ENCODE data around the gene CCL3.
"Not testable (repeated sequence)": the region's sequence is repeated elsewhere in the genome, so short reads cannot be mapped to it uniquely, and the experiment has no call there.

CCL3 gene

GRCh38 chr17:36120221-36120620 is 30.3 kb upstream of the CCL3 start:
- Histone ChIP-seq H4K20me1 (ENCODE audit: low read depth, low read length) (no peaks in the 10 kb centered on the region), H3K9ac (ENCODE audit: low read length) (no peak overlapping the region), H2AFZ (ENCODE audit: low read depth, low read length, severe bottlenecking) (no peak overlapping the region), H3K9me2 (replicated peaks; ENCODE audit: insufficient read depth, low read length) (no peaks in the 10 kb centered on the region), H3K27ac (ENCODE audit: low read depth, low read length) (no peak overlapping the region), H3K4me2 (ENCODE audit: low read depth, low read length, poor library complexity, severe bottlenecking) (no peak overlapping the region), H3K79me2 (ENCODE audit: insufficient read depth, low read length) (no peaks in the 10 kb centered on the region), H3F3A (ENCODE audit: insufficient read depth) (no peaks in the 10 kb centered on the region), H3K4me3 (ENCODE audit: insufficient read depth, low read length, poor library complexity, severe bottlenecking) (no peak overlapping the region), H3K9me3 (ENCODE audit: insufficient read depth, low read length) (peaks cover 6% of the 10 kb centered on the region), H3K27me3 (ENCODE audit: low read length) (no peaks in the 10 kb centered on the region), H3K36me3 (ENCODE audit: low read length) (no peaks in the 10 kb centered on the region)
- TF ChIP-seq EZH2phosphoT487 (conservative IDR thresholded peaks at IDR 0.05; ENCODE audit: low read length) (no peak), CTCF (IDR thresholded peaks at IDR 0.05; ENCODE audit: insufficient read depth, low read length, poor library complexity, severe bottlenecking) (no peak)

- H3K4me2 ChIP-seq (ENCODE audit: low read depth, low read length, poor library complexity, severe bottlenecking): no peak overlapping the region
- no peaks in the 10 kb centered on the region for H3F3A ChIP-seq (ENCODE audit: insufficient read depth)
- no peak overlapping the region for H2AFZ ChIP-seq (ENCODE audit: low read depth, low read length, severe bottlenecking)
- H3K9me2 ChIP-seq (replicated peaks; ENCODE audit: insufficient read depth, low read length): no peaks in the 10 kb centered on the region
- H3K36me3 ChIP-seq (ENCODE audit: low read length): no peaks in the 10 kb centered on the region
- no peaks in the 10 kb centered on the region for H3K9me3 ChIP-seq (ENCODE audit: insufficient read depth, low read length)
- H4K20me1 ChIP-seq (ENCODE audit: low read depth, low read length): no peaks in the 10 kb centered on the region
- H3K4me3 ChIP-seq (ENCODE audit: insufficient read depth, low read length, poor library complexity, severe bottlenecking): no peak overlapping the region
- no peak overlapping the region for H3K27ac ChIP-seq (ENCODE audit: low read depth, low read length)
- TF ChIP-seq CTCF (IDR thresholded peaks at IDR 0.05; ENCODE audit: insufficient read depth, low read length, poor library complexity, severe bottlenecking) (no peak), EZH2phosphoT487 (conservative IDR thresholded peaks at IDR 0.05; ENCODE audit: low read length) (no peak)
- no peak overlapping the region for H3K9ac ChIP-seq (ENCODE audit: low read length)
- no peaks in the 10 kb centered on the region for H3K79me2 ChIP-seq (ENCODE audit: insufficient read depth, low read length)
- H3K27me3 ChIP-seq (ENCODE audit: low read length): no peaks in the 10 kb centered on the region
These were observed 28.8 kb upstream of the CCL3 start for GRCh38 chr17:36118477-36119353.

- H3K4me2 ChIP-seq (ENCODE audit: low read depth, low read length, poor library complexity, severe bottlenecking): no peak overlapping the region
- TF ChIP-seq CTCF (IDR thresholded peaks at IDR 0.05; ENCODE audit: insufficient read depth, low read length, poor library complexity, severe bottlenecking) (no peak), EZH2phosphoT487 (conservative IDR thresholded peaks at IDR 0.05; ENCODE audit: low read length) (no peak)
- H2AFZ ChIP-seq (ENCODE audit: low read depth, low read length, severe bottlenecking): no peak overlapping the region
- no peaks in the 10 kb centered on the region for H3K27me3 ChIP-seq (ENCODE audit: low read length)
- H3K9ac ChIP-seq (ENCODE audit: low read length): no peak overlapping the region
- H4K20me1 ChIP-seq (ENCODE audit: low read depth, low read length): no peaks in the 10 kb centered on the region
- H3K4me3 ChIP-seq (ENCODE audit: insufficient read depth, low read length, poor library complexity, severe bottlenecking): no peak overlapping the region
- H3K79me2 ChIP-seq (ENCODE audit: insufficient read depth, low read length): no peaks in the 10 kb centered on the region
- H3K36me3 ChIP-seq (ENCODE audit: low read length): no peaks in the 10 kb centered on the region
- no peak overlapping the region for H3K27ac ChIP-seq (ENCODE audit: low read depth, low read length)
- H3K9me3 ChIP-seq (ENCODE audit: insufficient read depth, low read length): no peaks in the 10 kb centered on the region
- H3F3A ChIP-seq (ENCODE audit: insufficient read depth): no peaks in the 10 kb centered on the region
- no peaks in the 10 kb centered on the region for H3K9me2 ChIP-seq (replicated peaks; ENCODE audit: insufficient read depth, low read length)
These were observed 27.8 kb upstream of the CCL3 start for GRCh38 chr17:36117505-36118382.

GRCh38 chr17:36115649-36115977 is 25.7 kb upstream of the CCL3 start:
- H3K9ac ChIP-seq (ENCODE audit: low read length); H3K9me2 ChIP-seq (replicated peaks; ENCODE audit: insufficient read depth, low read length); H3K4me3 ChIP-seq (ENCODE audit: insufficient read depth, low read length, poor library complexity, severe bottlenecking); H4K20me1 ChIP-seq (ENCODE audit: low read depth, low read length); H2AFZ ChIP-seq (ENCODE audit: low read depth, low read length, severe bottlenecking); H3K27me3 ChIP-seq (ENCODE audit: low read length); H3K4me2 ChIP-seq (ENCODE audit: low read depth, low read length, poor library complexity, severe bottlenecking); H3F3A ChIP-seq (ENCODE audit: insufficient read depth); H3K36me3 ChIP-seq (ENCODE audit: low read length); H3K9me3 ChIP-seq (ENCODE audit: insufficient read depth, low read length); H3K27ac ChIP-seq (ENCODE audit: low read depth, low read length); H3K79me2 ChIP-seq (ENCODE audit: insufficient read depth, low read length): not testable (repeated sequence)

- not testable (repeated sequence) for H4K20me1 ChIP-seq (ENCODE audit: low read depth, low read length); H3K27ac ChIP-seq (ENCODE audit: low read depth, low read length); H3K9me2 ChIP-seq (replicated peaks; ENCODE audit: insufficient read depth, low read length); H2AFZ ChIP-seq (ENCODE audit: low read depth, low read length, severe bottlenecking); H3K9me3 ChIP-seq (ENCODE audit: insufficient read depth, low read length); H3K4me3 ChIP-seq (ENCODE audit: insufficient read depth, low read length, poor library complexity, severe bottlenecking); H3K4me2 ChIP-seq (ENCODE audit: low read depth, low read length, poor library complexity, severe bottlenecking); H3K27me3 ChIP-seq (ENCODE audit: low read length); H3K36me3 ChIP-seq (ENCODE audit: low read length); H3F3A ChIP-seq (ENCODE audit: insufficient read depth); H3K79me2 ChIP-seq (ENCODE audit: insufficient read depth, low read length); H3K9ac ChIP-seq (ENCODE audit: low read length)
These were observed 25.2 kb upstream of the CCL3 start for GRCh38 chr17:36114971-36115648.
